GM12873 (cell line): ENCODE data around the gene FAM237A.

Experiments used
- CTCF ChIP-seq: IDR thresholded peaks from 2 replicates; pipeline ENCODE4 v1.5.1; 2012; ENCODE audit warnings: low read depth, mild to moderate bottlenecking, moderate library complexity, low read length, control low read depth; ENCODE audit not compliant: insufficient read depth; ENCODE audit errors: missing control alignments

FAM237A gene

GRCh38 chr2:206639636-206640035, 2.7 kb upstream of the FAM237A start:
- no peak for TF ChIP-seq CTCF

GRCh38 chr2:206641226-206641625, 1.1 kb upstream of the FAM237A start:
- no peak for TF ChIP-seq CTCF

- TF ChIP-seq CTCF, result no peak
These were observed 5.7 kb downstream of the FAM237A start for GRCh38 chr2:206647985-206648384.

- TF ChIP-seq CTCF, result no peak
These were observed 14.8 kb downstream of the FAM237A start for GRCh38 chr2:206657087-206657486.

GRCh38 chr2:206665251-206665650, 23.0 kb downstream of the FAM237A start:
- no peak for TF ChIP-seq CTCF

- TF ChIP-seq CTCF, result no peak
These were observed 28.4 kb downstream of the FAM237A start for GRCh38 chr2:206670531-206671319.

- TF ChIP-seq CTCF, result no peak
These were observed 41.3 kb downstream of the FAM237A start for GRCh38 chr2:206683546-206683945.
